Lower leg skin (tissue), 3 donors: ENCODE measurements around the gene LITAF.

Experiments used
- CTCF ChIP-seq, 3 donors: fragments of 450-650 bp; IDR thresholded peaks; one replicate each; pipeline ENCODE4 v1.5.1; 2016; ENCODE audit warnings: antibody characterized with exemption in 3 of 3, mild to moderate bottlenecking in 3 of 3, moderate library complexity in 2 of 3
- POLR2A ChIP-seq, 2 donors: fragments of 450-650 bp; IDR thresholded peaks; one replicate each; pipeline ENCODE4 v1.6.1; 2016 to 2017; ENCODE audit warnings: antibody characterized with exemption in 2 of 2, mild to moderate bottlenecking in 1 of 2, moderate library complexity in 1 of 2

- TF ChIP-seq CTCF (IDR thresholded peaks at IDR 0.05), result no peak
- no peak for TF ChIP-seq POLR2A (IDR thresholded peaks at IDR 0.05)
Measured at GRCh38 chr16:11563493-11564040, 23.2 kb downstream of the LITAF start.
